Neutrophil (primary cell): ENCODE results near the gene APBB1IP.

ENCODE experiments used
- H3K27ac ChIP-seq: fragments of 200-600 bp; sonication (generic); 2 replicates; pipeline ENCODE4 v1.5.1; 2016; ENCODE audit warnings: mild to moderate bottlenecking, moderate library complexity
- H3K27me3 ChIP-seq: fragments of 200-600 bp; sonication (generic); 2 replicates; pipeline ENCODE4 v1.6.0; 2016; ENCODE audit warnings: mild to moderate bottlenecking
- H3K36me3 ChIP-seq: fragments of 200-600 bp; sonication (generic); 2 replicates; pipeline ENCODE4 v1.5.1; 2017
- H3K4me1 ChIP-seq, 2 experiments: fragments of 200-600 bp in 1 of 2; sonication (generic) in 1 of 2; 1 replicate in 1 of 2; 2 replicates in 1 of 2; pipeline versions ENCODE4 v1.5.1 to v1.6.1; 2013 to 2016; ENCODE audit warnings: low read depth in 1 of 2, low read length in 1 of 2, mild to moderate bottlenecking in 1 of 2, moderate library complexity in 1 of 2; ENCODE audit not compliant: control insufficient read depth in 1 of 2, insufficient read depth in 1 of 2
- H3K4me3 ChIP-seq, 2 experiments: fragments of 200-600 bp in 1 of 2; sonication (generic) in 1 of 2; 1 replicate in 1 of 2; 2 replicates in 1 of 2; pipeline ENCODE4 v1.5.1; 2013 to 2016; ENCODE audit warnings: low read depth in 1 of 2, low read length in 1 of 2, mild to moderate bottlenecking in 1 of 2, moderate library complexity in 1 of 2
- H3K9me3 ChIP-seq: fragments of 200-600 bp; sonication (generic); 2 replicates; pipeline ENCODE4 v1.5.1; 2016
- CTCF ChIP-seq: fragments of 200-600 bp; sonication (generic); IDR thresholded peaks from 2 replicates; pipeline ENCODE4 v1.5.1; 2016; ENCODE audit warnings: antibody characterized with exemption

APBB1IP gene

GRCh38 chr10:26528048-26528447 lies 89.9 kb downstream of the APBB1IP start:
- H3K27ac ChIP-seq, result no peak overlapping the region
- peaks cover 93% of the 10 kb centered on the region for H3K36me3 ChIP-seq
- no peaks in the 10 kb centered on the region for H3K9me3 ChIP-seq
- no peaks in the 10 kb centered on the region for H3K27me3 ChIP-seq
- no peak for TF ChIP-seq CTCF
- H3K4me1 ChIP-seq, result peaks cover 12 to 20% of the 10 kb centered on the region in 2 experiments
- no peak overlapping the region for H3K4me3 ChIP-seq

GRCh38 chr10:26528715-26529393 lies 90.7 kb downstream of the APBB1IP start:
- Histone ChIP-seq H3K9me3 (no peaks in the 10 kb centered on the region), H3K4me1 (peaks cover 12 to 19% of the 10 kb centered on the region in 2 experiments), H3K27ac (peak overlapping the region; percentile 37), H3K36me3 (peaks cover 93% of the 10 kb centered on the region), H3K27me3 (no peaks in the 10 kb centered on the region), H3K4me3 (no peak overlapping the region)
- TF ChIP-seq CTCF, result no peak

- Histone ChIP-seq H3K36me3 (peaks cover 91% of the 10 kb centered on the region), H3K27ac (no peak overlapping the region), H3K4me1 (no peaks in the 10 kb centered on the region), H3K27me3 (no peaks in the 10 kb centered on the region), H3K4me3 (no peak overlapping the region), H3K9me3 (no peaks in the 10 kb centered on the region)
- no peak for TF ChIP-seq CTCF
These were observed 96.2 kb downstream of the APBB1IP start for GRCh38 chr10:26534384-26534783.

- H3K27me3 ChIP-seq, result no peaks in the 10 kb centered on the region
- peaks cover 85% of the 10 kb centered on the region for H3K36me3 ChIP-seq
- no peaks in the 10 kb centered on the region for H3K4me1 ChIP-seq
- no peak overlapping the region for H3K4me3 ChIP-seq
- no peak for TF ChIP-seq CTCF
- no peaks in the 10 kb centered on the region for H3K9me3 ChIP-seq
- peak overlapping the region; percentile 53 for H3K27ac ChIP-seq
These were observed 102.5 kb downstream of the APBB1IP start for GRCh38 chr10:26540601-26541000.

GRCh38 chr10:26543567-26544306 lies 105.6 kb downstream of the APBB1IP start:
- no peaks in the 10 kb centered on the region for H3K4me1 ChIP-seq
- H3K9me3 ChIP-seq, result no peaks in the 10 kb centered on the region
- no peaks in the 10 kb centered on the region for H3K27me3 ChIP-seq
- peak overlapping the region; percentile 49 for H3K27ac ChIP-seq
- no peak for TF ChIP-seq CTCF
- H3K36me3 ChIP-seq, result peaks cover 70% of the 10 kb centered on the region
- H3K4me3 ChIP-seq, result no peak overlapping the region
